Bronchial epithelial cell (primary cell): ENCODE measurements around the gene CERS1. TPM values are rescaled to one million over a fixed set of nuclear protein-coding genes. Genes with fewer than 3 reads are reported as not detected.

ENCODE experiments used
- DNase-seq: peaks from one replicate; pipeline ENCODE4 v3.0.0-alpha.2; 2010; ENCODE audit warnings: low read depth
- FAIRE-seq: peaks from 2 replicates; lab custom pipeline; 2011; peaks lifted over from hg19 to GRCh38; lab: Jason Lieb, UNC
- H3K27me3 ChIP-seq: 2 replicates; pipeline ENCODE4 v1.5.1; 2011; ENCODE audit warnings: low read length; ENCODE audit not compliant: control insufficient read depth, insufficient read depth
- H3K36me3 ChIP-seq: 2 replicates; pipeline ENCODE4 v1.5.1; 2011; ENCODE audit warnings: low read length; ENCODE audit not compliant: control insufficient read depth, insufficient read depth
- H3K4me3 ChIP-seq: 2 replicates; pipeline ENCODE4 v1.5.1; 2011; ENCODE audit warnings: mild to moderate bottlenecking, low read depth, low read length, control low read depth
- CTCF ChIP-seq: IDR thresholded peaks from 2 replicates; pipeline ENCODE4 v1.5.1; 2011; ENCODE audit warnings: mild to moderate bottlenecking, moderate library complexity, low read length, control low read depth, inconsistent platforms; ENCODE audit not compliant: insufficient read depth, severe bottlenecking
- total RNA-seq: library from RNA; depleted of rRNA; stranded (reverse); fragments of >200 nt; gene quantifications from 2 replicates; pipeline ENCODE4 v1.2.1, GENCODE V29; 2014

The CERS1 gene
- total RNA-seq, 1 donor from 2014 or later, result 0.26 TPM

- Histone ChIP-seq H3K4me3 (no peak overlapping the region), H3K36me3 (no peaks in the 10 kb centered on the region), H3K27me3 (no peaks in the 10 kb centered on the region)
- FAIRE-seq (no peak), DNase-seq (peak; percentile 38)
- no peak for TF ChIP-seq CTCF
These were observed 16.2 kb downstream of the CERS1 start for GRCh38 chr19:18879579-18880373.

DNA sequence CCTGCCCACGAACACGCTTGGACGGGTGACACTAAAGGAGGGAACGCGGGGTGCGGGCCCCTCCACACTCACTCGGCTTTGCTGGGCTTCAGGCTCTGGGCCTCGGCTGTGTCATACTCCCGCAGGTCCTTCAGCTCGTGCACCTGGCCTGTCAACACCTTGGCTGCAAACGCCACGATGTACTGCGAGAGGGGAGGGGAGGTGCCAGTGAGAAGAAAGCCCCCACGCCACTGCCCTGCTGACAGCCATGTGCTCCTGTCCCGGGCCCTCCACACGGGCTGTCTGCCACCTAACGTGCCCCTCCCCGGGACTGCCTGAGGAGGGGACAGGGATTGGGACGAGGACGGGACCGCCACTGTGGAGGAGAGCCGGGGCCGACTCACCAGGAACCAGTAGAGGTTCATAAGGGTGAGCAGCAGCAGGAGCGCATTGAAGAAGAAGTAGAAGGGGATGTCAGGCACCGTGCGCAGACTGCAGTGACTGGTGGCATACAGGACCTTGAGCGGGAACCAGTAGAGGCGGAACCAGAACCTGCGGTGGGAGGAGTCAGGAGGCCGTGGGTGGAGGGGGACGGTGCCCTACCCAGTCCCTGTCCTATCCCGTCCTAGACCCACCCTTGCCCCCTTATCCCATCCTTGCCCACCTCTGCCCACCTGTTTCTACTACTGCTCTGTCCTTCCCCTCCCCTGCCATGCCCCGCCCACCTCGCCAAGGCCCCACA, 16.9 kb downstream of the CERS1 start:
- no peak for TF ChIP-seq CTCF
- DNase-seq (no peak), FAIRE-seq (no peak)
- Histone ChIP-seq H3K27me3 (no peaks in the 10 kb centered on the region), H3K36me3 (no peaks in the 10 kb centered on the region), H3K4me3 (no peak overlapping the region)

GRCh38 chr19:18878058-18878797, 17.7 kb downstream of the CERS1 start:
- TF ChIP-seq CTCF, result no peak
- no peak overlapping the region for H3K4me3 ChIP-seq
- no peak for DNase-seq
- FAIRE-seq, result no peak
- H3K27me3 ChIP-seq, result no peaks in the 10 kb centered on the region
- H3K36me3 ChIP-seq, result no peaks in the 10 kb centered on the region

DNA sequence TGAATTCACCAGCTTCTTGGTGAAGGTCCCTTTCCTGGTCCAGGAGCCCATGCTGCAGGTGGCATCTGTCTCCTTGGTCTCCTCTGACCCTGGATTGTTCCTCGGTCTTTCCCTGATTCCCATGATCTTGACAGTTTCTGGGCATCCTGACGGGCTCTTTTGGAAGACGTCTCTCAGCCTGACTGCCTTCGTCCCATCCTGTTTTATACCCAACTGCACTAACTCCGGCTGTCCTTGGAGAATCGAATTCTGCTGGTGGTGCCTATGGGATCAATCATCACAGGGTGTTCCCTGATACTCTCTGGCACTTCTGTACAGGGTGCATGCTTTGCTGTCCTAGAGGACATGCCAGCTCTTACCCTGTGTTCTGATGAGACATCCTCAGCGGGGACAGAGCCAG, 19.1 kb downstream of the CERS1 start:
- no peak for FAIRE-seq
- DNase-seq, result no peak
- no peak for TF ChIP-seq CTCF
- Histone ChIP-seq H3K4me3 (no peak overlapping the region), H3K27me3 (no peaks in the 10 kb centered on the region), H3K36me3 (no peaks in the 10 kb centered on the region)

GRCh38 chr19:18875726-18876125, 20.2 kb downstream of the CERS1 start:
- no peak for FAIRE-seq
- H3K36me3 ChIP-seq, result no peaks in the 10 kb centered on the region
- no peak for TF ChIP-seq CTCF
- no peak overlapping the region for H3K4me3 ChIP-seq
- no peak for DNase-seq
- no peaks in the 10 kb centered on the region for H3K27me3 ChIP-seq
